Activated naive CD4-positive, alpha-beta T cell treated with anti-CD3 and anti-CD28 coated beads, Interleukin-2, amount 50 U/mL, for 16 hours (primary cell): Measurements from ENCODE around the gene C1QTNF4.

Experiments
- DNase-seq: peaks from one replicate; pipeline ENCODE4 v3.0.0-alpha.2; 2020

C1QTNF4 gene

GRCh38 chr11:47592251-47592650 is 2.0 kb downstream of the C1QTNF4 start:
- DNase-seq = no peak

DNA sequence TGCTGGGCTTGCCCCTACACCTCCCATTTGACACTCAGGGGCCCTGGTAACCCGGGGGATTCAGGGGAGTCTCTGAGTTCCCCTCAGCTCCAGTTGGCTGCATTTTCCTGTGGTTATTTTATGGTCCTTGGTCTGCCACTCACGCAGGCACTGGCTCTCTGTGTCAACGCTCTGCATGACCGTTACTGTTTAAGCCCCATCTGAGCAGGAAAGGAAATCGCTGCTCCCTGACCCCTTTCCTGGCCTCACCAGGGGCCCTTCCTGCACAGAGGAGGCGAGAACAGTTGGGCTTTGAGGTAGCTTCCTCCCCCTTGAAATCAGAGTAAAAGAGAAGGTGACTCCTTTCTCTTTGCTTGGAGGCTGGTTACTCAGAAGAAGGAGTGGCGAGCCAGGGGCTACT is 2.4 kb downstream of the C1QTNF4 start:
- DNase-seq = no peak

- no peak for DNase-seq
Measured at GRCh38 chr11:47589977-47590861, 4.0 kb downstream of the C1QTNF4 start.

DNA sequence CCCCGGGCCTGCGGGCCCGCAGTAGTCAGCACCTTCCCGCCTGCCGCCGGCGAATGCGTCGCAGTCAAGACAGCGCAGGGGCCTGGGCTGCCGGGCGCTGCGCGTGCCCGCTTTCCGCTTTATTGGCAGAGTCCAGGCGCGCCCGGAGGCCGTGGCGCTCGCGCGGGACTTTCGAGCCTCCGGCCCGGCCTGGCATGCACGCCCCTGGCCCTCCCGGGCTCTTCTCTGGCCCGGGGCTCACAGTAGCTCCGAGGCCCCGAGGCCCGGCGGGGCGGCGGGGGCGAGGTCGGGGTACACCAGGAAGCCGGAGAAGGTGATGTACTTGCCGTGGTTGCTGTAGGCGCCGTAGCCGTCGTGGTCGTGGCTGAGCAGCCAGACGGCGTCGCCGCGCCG is 4.6 kb downstream of the C1QTNF4 start:
- DNase-seq = no peak

- DNase-seq = no peak
Measured at GRCh38 chr11:47589118-47589517, 5.1 kb downstream of the C1QTNF4 start.

DNA sequence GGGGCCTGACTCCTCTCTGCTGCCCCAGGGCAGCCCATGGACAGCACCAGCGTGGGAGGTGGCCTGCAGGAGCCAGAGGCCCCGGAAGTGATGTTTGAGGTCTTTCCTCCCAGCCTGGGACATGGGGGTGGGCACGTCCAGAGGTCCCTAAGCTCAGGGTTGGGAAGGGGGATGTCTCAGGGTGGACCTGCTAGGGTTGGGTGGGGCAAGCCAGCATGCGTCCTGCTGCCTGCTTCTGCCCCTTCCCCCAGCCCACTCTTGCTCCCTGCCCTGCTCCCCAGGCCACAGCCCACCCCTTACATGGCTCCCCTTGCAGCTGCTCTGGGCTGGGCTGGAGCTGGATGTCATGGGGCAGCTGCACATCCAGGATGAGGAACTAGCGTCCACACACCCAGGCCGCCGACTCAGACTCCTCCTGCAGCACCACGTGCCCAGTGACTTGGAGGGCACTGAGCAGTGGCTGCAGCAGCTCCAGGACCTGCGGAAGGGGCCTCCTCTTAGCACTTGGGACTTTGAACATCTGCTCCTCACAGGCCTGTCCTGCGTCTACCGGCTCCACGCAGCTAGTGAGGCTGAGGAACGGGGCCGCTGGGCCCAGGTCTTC is 6.4 kb downstream of the C1QTNF4 start:
- DNase-seq = no peak

DNA sequence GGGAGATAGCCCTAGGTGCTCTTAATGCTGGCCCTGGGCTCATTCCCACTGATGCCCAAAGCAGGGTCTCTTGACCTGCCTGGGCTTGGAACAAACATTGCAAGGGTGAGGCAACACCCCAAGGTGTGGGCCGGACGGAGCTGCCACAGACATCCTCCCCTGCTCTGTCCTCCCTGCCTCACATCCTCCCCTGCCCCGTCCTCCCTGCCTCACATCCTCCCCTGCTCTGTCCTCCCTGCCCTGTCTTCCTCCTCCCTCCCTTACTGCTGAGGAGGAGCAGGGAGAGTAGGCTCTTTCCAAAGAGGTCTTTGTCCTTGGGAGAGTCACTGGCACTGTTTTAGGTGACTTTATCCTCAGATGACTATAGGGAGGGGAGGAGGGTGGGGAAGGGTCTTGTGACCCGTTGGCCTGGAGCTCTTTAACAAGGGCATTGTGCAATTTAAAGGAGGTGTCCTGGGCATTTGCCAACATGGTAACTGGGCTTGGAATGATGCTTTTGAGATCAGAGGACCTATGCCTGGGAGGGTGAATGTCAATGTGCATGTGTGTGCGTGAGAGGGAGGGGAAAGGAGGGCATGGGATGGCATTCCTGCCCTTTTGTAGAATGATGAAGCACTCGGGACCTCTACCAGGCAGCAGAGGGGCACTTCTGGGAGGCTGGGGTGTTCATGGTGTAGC is 7.0 kb downstream of the C1QTNF4 start:
- DNase-seq = no peak

DNA sequence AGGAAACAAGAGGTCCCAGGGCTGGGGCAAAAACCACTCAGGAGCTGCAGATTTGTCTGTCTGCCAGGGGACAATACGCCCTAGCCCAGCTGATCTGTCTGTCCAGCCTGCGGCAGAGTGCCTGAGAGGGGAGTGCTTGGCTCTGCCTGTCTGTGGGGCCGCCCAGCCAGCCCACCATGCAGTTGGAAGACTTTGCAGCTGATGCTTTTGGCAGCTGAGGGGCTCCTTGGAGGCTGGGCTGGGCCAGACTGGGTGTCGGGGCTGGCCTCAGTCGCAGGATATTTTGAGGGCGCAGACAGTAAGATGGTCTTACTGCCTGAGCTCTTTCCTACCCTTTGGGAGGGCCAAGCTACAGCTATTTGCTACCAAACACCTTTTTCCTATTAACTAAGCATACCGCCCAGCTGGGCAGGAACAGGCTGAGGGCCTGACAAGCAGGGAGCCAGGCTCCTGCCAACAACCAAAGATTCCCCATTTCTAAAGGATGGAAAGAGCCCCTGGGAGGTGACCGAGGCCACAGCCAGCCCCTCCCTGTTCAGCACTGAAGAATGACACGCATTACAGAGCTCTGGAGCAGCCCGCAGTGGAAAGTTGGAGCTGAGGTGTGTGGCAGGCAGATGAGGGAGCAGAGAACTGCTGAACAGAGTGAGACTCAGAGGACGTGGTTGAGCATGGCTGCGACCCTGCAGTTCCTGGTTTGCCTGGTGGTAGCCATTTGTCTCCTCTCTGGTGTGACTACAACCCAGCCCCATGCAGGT is 7.9 kb downstream of the C1QTNF4 start, which contains the start of gene FAM180B:
Gene FAM180B (plus strand): TSS at position 581 of the 758 bp plus-strand sequence. CDS start 91 bp downstream, at position 672.
- DNase-seq = no peak

DNA sequence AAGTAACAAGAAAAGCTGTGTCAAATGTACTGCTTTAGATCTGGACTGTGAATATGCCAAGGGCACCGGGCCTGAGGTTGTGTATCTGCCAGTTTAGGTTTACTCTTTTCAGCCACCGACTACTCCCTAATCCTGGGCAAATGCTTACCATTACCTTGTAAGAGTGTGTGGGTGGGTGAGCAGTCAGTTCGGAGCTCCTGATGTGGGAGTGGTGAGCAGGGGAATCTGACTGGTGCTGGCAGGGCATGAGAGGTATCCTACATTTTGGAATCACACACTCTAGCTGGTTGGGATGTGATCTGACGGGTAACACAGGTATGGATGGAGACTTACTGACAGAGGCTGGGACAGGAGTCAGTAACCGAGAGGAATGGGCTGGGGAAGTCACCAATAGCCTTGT is 10.4 kb downstream of the C1QTNF4 start:
- DNase-seq = no peak

DNA sequence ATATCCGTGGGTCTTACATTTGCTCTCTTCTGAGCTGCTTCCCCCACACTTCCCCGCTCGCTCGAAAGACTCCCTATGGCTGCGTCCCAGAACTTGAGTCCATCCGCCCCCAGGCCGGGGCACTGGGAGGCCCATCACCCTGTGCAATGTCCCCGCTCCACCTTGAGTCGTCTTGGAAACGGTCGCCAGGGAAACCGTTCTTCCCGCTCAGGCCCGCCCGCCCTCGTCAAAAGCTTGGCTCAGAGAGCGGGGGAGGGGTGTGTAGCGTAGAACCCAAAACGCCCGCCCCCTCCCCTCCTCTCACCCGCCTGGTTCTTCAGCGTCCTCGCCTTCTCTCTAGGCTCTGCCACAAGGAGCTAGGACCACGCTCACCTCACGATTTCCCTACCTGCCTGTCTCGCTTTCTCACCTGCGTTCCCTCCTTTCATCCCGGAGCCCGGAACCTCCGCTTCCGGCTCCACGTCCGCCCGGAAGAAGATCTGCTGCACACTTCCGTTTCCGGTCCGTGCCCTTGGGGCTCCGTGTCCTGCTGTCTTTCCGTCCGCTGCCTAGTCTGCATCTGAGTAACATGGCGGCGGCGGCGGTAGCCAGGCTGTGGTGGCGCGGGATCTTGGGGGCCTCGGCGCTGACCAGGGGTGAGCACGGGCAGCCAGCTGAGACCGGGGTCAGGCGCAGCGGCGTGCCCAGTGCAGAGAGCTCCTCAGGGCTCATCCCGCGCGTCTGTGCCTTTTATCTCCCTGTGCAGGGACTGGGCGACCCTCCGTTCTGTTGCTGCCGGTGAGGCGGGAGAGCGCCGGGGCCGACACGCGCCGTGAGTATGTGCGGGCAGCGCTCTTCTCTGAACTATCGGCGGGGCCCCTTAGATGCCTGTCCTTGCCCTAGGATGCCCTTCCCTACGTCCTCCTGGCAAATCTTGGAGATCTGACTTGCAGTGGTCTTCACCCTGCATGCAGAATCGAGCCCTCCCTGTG is 15.4 kb downstream of the C1QTNF4 start, which contains the start of the genes KBTBD4 and NDUFS3:
Gene KBTBD4 (minus strand): TSS at position 447 of the 971 bp plus-strand sequence. CDS start 19 bp downstream, at position 428.
Gene NDUFS3 (plus strand): TSS at position 551 of the 971 bp plus-strand sequence. CDS start 18 bp downstream, at position 569.
- DNase-seq = peak; percentile 83

DNA sequence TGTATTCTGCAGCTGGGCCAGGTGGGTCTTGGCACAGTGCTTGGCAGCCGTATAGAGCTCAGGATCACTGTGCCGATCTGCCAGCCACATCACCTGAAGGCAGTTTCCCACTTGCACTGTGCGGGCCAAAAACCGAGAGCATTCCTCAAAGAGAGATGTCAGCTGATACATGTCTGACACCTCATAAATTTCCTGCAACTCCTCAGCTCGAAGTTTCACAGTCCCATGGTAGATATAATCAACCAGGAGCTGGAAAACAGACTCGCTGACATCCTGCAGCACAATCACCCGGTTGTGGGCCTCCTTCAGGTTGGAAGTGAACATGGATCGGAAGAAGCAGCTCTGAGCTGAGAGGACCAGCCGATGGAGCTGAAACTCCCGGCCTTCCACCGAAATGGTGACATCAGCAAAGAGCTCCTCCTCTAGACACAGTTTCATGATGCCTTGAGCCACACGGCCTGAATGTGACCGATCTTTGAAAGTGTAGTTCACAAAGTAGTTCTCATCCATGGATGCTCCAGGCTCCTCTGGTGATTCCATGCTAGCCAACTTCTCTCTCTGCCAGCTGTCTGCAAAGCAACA is 16.7 kb downstream of the C1QTNF4 start:
- DNase-seq = no peak

DNA sequence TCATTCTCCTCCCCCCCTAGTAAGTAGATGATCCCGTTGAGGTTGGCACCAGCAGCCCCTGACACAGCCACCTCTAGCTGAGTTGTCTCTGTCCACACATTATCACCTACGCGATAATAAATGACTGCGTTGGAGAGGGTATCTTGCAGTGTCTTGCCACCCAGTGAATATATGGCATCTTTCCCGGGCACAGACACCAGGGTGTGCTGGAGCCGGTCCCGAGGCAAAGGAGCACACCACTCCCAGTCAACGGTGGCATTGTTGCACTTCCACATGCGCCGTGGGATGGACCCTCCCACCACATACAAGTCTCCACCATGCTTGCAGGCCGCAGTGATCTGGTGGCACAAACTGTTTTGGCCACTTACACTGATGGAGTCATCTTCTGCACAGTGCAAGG is 20.9 kb downstream of the C1QTNF4 start:
- no peak for DNase-seq

DNA sequence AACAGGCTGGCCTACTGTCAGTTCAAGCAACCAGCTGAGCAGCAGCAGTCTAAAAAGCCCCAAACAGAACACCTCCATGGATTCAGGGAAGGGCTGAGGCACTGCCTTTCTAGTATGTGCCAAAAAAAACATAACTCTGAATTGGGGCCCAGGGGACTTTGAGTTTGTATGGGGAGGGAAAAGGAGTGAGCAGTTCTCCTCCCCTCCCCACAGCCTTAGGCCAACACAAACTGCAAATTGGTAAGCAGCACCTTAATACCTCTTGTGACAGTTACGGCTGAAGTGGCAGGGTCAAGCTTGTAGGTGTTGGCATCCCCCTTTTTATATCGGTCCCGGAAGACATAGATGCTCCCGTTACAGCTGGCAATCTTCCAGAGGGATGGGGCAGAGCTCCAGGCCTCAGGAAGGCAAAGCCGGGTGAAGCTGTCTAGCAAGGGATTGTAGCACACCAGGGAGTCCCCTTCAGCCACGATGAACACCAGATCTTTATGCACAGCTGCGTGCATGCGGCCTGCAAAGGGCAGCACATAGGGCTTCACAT is 21.4 kb downstream of the C1QTNF4 start:
- no peak for DNase-seq

DNA sequence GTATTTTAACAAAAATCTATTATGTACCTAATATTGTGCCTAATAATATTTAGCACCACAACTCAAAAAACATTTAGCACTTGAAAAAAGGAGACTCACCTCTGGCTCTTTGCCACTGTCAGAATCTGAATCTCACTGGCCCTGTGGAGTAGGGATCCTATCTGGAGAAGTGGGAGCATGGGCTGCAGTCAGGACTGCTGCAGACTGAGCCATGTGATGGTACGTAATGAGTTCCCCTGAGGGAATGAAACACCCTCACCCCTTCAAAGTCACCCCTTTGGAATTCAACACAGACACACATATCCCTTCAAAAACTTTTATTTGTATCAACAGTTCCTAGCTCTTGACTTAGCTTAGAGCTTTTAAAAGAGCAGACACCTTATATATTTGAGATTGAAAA is 22.3 kb downstream of the C1QTNF4 start:
- no peak for DNase-seq

DNA sequence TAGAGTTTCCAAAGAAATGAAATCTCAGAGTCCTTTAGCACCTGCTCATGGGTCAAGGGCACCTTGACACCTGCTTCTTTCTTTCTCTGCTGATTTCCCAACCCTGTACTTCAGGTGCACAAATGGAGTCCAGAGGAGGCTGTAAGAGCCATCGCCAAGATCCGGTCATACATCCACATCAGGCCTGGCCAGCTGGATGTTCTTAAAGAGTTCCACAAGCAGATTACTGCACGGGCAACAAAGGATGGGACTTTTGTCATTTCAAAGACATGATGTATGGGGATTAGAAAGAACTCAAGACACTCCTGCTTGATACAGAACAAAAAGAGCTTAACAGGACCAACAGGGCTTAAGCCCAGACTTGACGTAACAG is 22.9 kb downstream of the C1QTNF4 start:
- DNase-seq = no peak

- no peak for DNase-seq
Measured at GRCh38 chr11:47570651-47571356, 23.4 kb downstream of the C1QTNF4 start.

- DNase-seq = no peak
Measured at GRCh38 chr11:47569646-47570045, 24.6 kb downstream of the C1QTNF4 start.

- DNase-seq = no peak
Measured at GRCh38 chr11:47566149-47566698, 28.0 kb downstream of the C1QTNF4 start.

DNA sequence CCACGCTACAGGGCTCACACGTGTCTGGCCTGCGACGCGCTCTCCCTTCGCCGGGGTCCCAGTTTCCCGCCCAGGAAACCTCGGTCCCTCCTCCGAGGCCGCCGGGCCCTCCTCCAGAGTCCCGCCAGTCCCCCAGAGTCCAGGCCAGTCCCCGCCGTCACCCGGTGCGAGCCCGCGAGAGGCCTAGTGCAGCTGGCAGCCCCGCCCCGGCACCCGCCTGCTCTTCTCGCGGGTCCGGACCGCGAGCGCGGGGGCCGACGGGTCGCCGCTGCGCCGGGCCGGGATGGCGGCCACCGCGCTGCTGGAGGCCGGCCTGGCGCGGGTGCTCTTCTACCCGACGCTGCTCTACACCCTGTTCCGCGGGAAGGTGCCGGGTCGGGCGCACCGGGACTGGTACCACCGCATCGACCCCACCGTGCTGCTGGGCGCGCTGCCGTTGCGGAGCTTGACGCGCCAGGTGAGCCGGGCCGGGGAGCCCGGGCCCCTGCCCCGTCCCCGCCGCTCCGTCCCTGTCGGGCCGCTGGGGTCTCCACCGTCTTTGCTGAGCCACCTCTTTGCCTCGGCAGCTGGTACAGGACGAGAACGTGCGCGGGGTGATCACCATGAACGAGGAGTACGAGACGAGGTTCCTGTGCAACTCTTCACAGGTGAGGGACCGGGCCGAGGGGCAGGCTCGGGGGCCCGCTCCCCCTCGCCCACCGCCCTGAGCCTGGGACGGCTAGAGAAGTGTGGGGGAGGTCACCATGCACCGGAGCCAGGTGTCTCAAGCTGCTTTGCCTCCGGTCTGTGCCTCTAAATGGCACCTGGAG is 28.7 kb downstream of the C1QTNF4 start, which contains the start of gene PTPMT1:
Gene PTPMT1 (plus strand): TSS at position 260 of the 809 bp plus-strand sequence. CDS start 24 bp downstream, at position 284.
- DNase-seq = peak; percentile 66
